OCI-LY3 (cell line): ENCODE measurements around the gene IGFN1.

Source experiments
- H2AFZ ChIP-seq: fragments of 200-600, 300-600 bp; shearing (Covaris generic); 2 replicates; pipeline ENCODE4 v1.6.0; 2014; ENCODE audit warnings: antibody characterized with exemption, low read depth, low read length
- H3K27ac ChIP-seq: fragments of 200-600, 300-600 bp; sonication (generic); 2 replicates; pipeline ENCODE4 v1.5.1; 2014; ENCODE audit warnings: mild to moderate bottlenecking, low read length, moderate library complexity, mixed read lengths
- H3K27me3 ChIP-seq: fragments of 200-600, 300-600 bp; sonication (generic); 2 replicates; pipeline ENCODE4 v1.6.1; 2014; ENCODE audit warnings: low read depth, low read length, mixed read lengths
- H3K36me3 ChIP-seq: fragments of 200-600, 300-600 bp; sonication (generic); replicated peaks from 2 replicates; pipeline ENCODE3; 2014; ENCODE audit warnings: low read depth, low read length, mixed read lengths
- H3K4me1 ChIP-seq: fragments of 300-600, 200-600 bp; sonication (generic); 2 replicates; pipeline ENCODE4 v1.6.1; 2014; ENCODE audit warnings: low read length, mixed read lengths
- H3K4me2 ChIP-seq: fragments of 200-600, 300-600 bp; sonication (generic); 2 replicates; pipeline ENCODE4 v1.6.1; 2014; ENCODE audit warnings: low read length, mixed read lengths
- H3K4me3 ChIP-seq: fragments of 300-600, 200-600 bp; sonication (generic); 2 replicates; pipeline ENCODE4 v1.5.1; 2014; ENCODE audit warnings: antibody characterized with exemption, mild to moderate bottlenecking, low read length, moderate library complexity
- H3K79me2 ChIP-seq: fragments of 300-600, 200-600 bp; shearing (Covaris generic); 2 replicates; pipeline ENCODE4 v1.6.1; 2014; ENCODE audit warnings: mild to moderate bottlenecking, low read length, mixed read lengths
- H3K9ac ChIP-seq: fragments of 300-600, 200-600 bp; shearing (Covaris generic); 2 replicates; pipeline ENCODE4 v1.6.0; 2014; ENCODE audit warnings: mild to moderate bottlenecking, low read length, moderate library complexity
- H3K9me3 ChIP-seq: fragments of 200-600, 300-600 bp; shearing (Covaris generic); 2 replicates; pipeline ENCODE4 v1.6.1; 2014; ENCODE audit warnings: low read length, mixed read lengths; ENCODE audit not compliant: insufficient read depth
- H4K20me1 ChIP-seq: fragments of 200-600, 300-600 bp; sonication (generic); 2 replicates; pipeline ENCODE4 v1.6.1; 2016; ENCODE audit warnings: low read length, mixed read lengths; ENCODE audit not compliant: insufficient read depth
- CTCF ChIP-seq: fragments of 200-600, 300-600 bp; sonication (generic); IDR thresholded peaks from 2 replicates; pipeline ENCODE4 v1.5.1; 2014; ENCODE audit warnings: antibody characterized with exemption, low read length, low read depth
- EZH2phosphoT487 ChIP-seq: fragments of 200-600 bp; shearing (Covaris generic); IDR thresholded peaks from 2 replicates; pipeline ENCODE4 v1.6.1; 2018; ENCODE audit warnings: antibody characterized with exemption, mixed run types, low read depth

The IGFN1 gene

GRCh38 chr1:201183753-201184152, 6.9 kb upstream of the IGFN1 start:
- peaks cover 67% of the 10 kb centered on the region for H3K27me3 ChIP-seq
- H3K4me1 ChIP-seq: peaks cover 6% of the 10 kb centered on the region
- TF ChIP-seq EZH2phosphoT487 (no peak), CTCF (no peak)
- H3K4me2 ChIP-seq: no peak overlapping the region
- H3K4me3 ChIP-seq: no peak overlapping the region
- no peak overlapping the region for H2AFZ ChIP-seq
- no peak overlapping the region for H3K9ac ChIP-seq
- H4K20me1 ChIP-seq: no peaks in the 10 kb centered on the region
- no peaks in the 10 kb centered on the region for H3K9me3 ChIP-seq
- no peaks in the 10 kb centered on the region for H3K79me2 ChIP-seq
- H3K36me3 ChIP-seq: no peaks in the 10 kb centered on the region
- H3K27ac ChIP-seq: no peak overlapping the region

GRCh38 chr1:201184307-201185122, 6.1 kb upstream of the IGFN1 start:
- Histone ChIP-seq H3K79me2 (no peaks in the 10 kb centered on the region), H3K4me1 (peaks cover 6% of the 10 kb centered on the region), H3K27ac (no peak overlapping the region), H3K9ac (no peak overlapping the region), H3K4me2 (no peak overlapping the region), H4K20me1 (no peaks in the 10 kb centered on the region), H3K36me3 (no peaks in the 10 kb centered on the region), H3K4me3 (no peak overlapping the region), H3K9me3 (no peaks in the 10 kb centered on the region), H2AFZ (no peak overlapping the region), H3K27me3 (peaks cover 66% of the 10 kb centered on the region)
- TF ChIP-seq EZH2phosphoT487 (no peak), CTCF (peak; percentile 47)

- no peaks in the 10 kb centered on the region for H4K20me1 ChIP-seq
- no peaks in the 10 kb centered on the region for H3K79me2 ChIP-seq
- no peaks in the 10 kb centered on the region for H3K9me3 ChIP-seq
- H3K27ac ChIP-seq: no peak overlapping the region
- H3K36me3 ChIP-seq: no peaks in the 10 kb centered on the region
- H2AFZ ChIP-seq: no peak overlapping the region
- H3K4me2 ChIP-seq: no peak overlapping the region
- peaks cover 67% of the 10 kb centered on the region for H3K27me3 ChIP-seq
- peaks cover 5% of the 10 kb centered on the region for H3K4me1 ChIP-seq
- H3K4me3 ChIP-seq: no peak overlapping the region
- TF ChIP-seq EZH2phosphoT487 (no peak), CTCF (no peak)
- no peak overlapping the region for H3K9ac ChIP-seq
These were observed 5.5 kb upstream of the IGFN1 start for GRCh38 chr1:201185123-201185453.

- Histone ChIP-seq H3K36me3 (no peaks in the 10 kb centered on the region), H3K9me3 (no peaks in the 10 kb centered on the region), H3K4me3 (no peak overlapping the region), H3K27me3 (peaks cover 67% of the 10 kb centered on the region), H3K27ac (no peak overlapping the region), H3K4me2 (no peak overlapping the region), H3K9ac (no peak overlapping the region), H3K79me2 (no peaks in the 10 kb centered on the region), H2AFZ (no peak overlapping the region), H3K4me1 (no peaks in the 10 kb centered on the region), H4K20me1 (no peaks in the 10 kb centered on the region)
- no peak for TF ChIP-seq EZH2phosphoT487
These were observed 5.0 kb upstream of the IGFN1 start for GRCh38 chr1:201185527-201186128.
